Measurements from ENCODE around the gene P2RY1.

The P2RY1 gene

GRCh38 chr3:152834776-152835600, at the start of gene P2RY1:
Gene P2RY1 (plus strand): TSS chr3:152835131. CDS start chr3:152835783, 652 bp downstream.
- DNase-seq, result peak; percentile 21 to 30

DNA sequence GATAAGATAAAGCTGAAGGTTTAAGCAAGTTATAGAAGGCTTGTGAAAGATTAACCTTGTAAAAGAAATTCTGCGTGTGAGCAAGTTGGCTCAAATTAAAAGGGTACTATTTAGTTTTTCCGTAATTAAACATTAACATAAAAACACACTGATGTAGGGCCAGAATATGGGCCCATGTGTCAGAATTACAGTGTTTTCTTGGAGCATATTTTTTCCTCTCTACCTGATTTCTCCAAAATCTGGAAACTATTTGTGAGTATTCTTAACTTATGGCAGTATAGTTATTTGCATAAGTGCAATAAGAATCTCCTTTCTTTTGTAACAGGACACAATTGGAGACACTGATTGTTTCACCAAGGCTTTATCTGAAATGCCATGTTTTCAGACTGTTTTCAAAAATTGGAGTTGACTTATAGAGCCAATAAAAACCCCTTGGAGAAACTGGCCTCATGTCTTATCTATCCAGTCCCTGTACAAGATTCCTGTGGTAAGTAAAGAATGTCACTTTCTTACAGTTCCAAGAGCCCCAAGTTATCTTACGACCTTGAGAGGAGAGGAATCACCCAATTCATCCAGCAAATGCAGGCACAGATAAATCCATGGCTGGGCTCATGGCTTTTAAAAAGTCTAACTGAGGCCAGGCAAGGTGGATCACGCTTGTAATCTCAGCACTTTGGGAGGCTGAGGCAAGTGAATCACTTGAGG, 47.8 kb upstream of the P2RY1 start:
- no peak for DNase-seq

GRCh38 chr3:152790651-152791387, 44.1 kb upstream of the P2RY1 start:
- DNase-seq, result no peak

DNA sequence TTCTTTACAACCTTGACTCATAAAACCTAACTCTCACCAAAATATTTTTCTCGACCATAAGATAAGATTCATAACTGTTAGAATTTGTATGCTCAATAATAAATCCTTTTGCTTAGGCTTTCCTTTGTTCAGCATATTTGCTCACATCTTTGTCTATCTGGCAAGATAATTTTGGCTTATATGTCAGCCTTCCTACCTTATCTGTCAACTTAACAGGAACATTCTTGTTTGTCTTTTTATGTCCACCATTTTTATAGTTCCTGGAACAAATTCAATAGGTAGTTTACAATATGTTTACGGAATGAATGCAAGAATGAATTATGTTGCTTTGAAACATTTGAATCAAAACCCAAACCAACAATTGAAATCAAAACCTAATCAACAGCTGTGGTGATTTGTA, 41.0 kb upstream of the P2RY1 start:
- DNase-seq, result no peak

DNA sequence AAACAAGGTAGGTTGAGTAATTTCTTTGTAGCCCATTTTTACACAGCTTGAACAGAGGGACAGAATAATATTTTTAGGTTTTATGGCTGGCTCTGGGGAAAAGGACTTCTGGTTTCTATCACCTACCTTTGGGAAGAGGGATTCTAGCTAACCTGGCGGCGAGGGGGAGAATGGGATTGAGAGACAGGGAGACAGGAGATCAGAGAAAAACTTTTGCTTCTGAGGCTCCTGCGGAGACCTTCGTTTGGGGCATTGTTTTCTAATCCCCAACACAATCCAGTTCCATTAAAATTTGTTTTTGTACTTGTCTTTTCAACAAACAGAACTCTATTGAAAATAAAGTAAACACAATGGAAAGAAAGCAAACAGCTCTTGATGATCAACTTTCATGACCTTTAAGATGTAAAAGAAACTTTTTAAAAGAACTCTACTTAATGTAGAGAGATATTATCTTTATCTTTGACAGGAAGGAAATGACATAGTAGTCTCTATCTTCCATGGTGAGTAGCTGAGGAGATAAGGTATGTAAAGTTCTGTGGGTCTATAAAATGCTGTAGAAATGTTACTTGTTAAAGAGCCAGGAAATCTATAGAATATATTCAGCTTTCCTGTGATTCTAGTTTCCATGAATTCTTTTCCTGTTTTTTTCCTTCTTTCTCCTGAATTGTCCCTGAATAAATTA, 37.0 kb upstream of the P2RY1 start:
- DNase-seq, result no peak

GRCh38 chr3:152811974-152812760, 22.8 kb upstream of the P2RY1 start:
- DNase-seq, result no peak

DNA sequence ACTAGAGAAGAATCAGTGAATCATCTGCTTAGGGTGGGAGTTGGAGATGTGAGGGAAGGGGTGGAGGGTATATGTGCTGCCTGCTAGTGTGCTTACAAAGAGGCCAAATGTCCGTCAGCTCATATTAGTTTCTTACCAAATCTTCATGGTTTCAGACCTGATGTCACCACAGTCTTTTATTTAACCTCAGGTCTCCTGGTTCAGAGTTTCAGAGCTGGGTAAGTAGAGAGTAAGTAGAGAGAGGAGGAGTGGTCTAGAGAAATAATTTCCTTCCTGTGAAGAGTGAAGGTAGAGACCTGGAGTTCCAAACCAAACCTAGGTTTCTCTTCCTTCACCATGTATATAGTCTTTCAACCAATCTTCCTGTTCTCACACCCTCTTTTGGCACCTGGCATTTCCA, 17.5 kb upstream of the P2RY1 start:
- no peak for DNase-seq

GRCh38 chr3:152818027-152818426, 16.9 kb upstream of the P2RY1 start:
- DNase-seq, result no peak

DNA sequence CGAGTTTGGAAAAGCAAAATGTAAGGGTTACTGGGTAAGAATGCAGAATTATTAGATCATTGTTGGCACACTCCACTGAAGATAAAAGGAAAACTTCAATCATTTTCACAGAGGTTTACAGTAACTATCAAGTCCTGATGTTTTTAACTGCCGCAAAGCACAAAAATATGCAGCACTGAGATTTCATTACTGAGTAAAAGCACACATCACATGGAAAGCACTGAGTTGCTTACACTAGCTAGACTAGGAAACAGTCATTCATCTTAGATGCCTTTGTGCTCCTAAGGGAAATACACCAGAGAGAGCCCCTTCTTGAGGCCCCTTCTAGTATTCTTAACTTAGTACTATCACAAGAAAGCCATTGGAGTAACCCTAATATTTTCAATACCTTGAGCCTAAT, 11.8 kb upstream of the P2RY1 start:
- no peak for DNase-seq

DNA sequence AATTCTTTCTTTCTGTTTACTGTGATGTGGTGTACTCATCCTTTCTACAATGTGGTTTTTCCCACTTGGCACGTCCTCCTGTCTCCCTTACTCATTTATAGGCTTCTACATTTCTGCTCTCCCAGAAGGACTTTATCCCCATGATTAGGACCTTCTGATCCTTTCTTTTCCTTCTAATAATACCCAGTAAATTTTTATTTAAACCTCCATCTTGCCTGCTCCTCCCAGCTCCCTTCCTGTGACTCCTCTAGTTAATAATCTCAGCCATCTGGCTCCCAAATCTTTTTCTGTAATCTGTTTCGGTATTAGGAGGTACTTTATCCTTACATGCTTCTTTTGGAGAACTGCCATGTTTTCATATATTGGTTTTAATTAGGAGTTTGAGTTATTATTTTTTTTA, 11.2 kb upstream of the P2RY1 start:
- no peak for DNase-seq

GRCh38 chr3:152825566-152825965, 9.4 kb upstream of the P2RY1 start:
- DNase-seq, result no peak

GRCh38 chr3:152826476-152826875, 8.5 kb upstream of the P2RY1 start:
- no peak for DNase-seq

DNA sequence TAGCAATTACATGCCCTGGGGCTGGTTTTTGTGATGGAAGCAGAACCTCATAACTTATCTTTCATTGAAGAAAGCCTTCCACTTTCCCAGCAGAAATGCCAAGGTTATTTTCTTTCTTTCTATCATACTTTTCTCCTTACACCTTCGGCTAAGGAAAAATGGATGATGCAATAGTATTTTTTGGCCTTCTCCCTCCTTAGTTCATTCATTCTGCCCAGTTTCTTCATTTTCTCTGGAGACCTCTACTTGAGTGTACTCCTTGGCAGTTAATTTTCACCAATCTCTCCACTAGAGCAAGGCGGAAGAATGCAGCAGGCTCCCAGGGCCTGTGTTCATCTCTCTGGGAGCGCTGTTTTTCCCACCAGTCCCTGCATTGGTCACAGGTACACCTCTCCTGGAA, 7.6 kb upstream of the P2RY1 start:
- DNase-seq, result no peak

GRCh38 chr3:152828075-152828840, 6.7 kb upstream of the P2RY1 start:
- DNase-seq, result no peak

- DNase-seq, result no peak
Observed at GRCh38 chr3:152830245-152830644, 4.7 kb upstream of the P2RY1 start.

- DNase-seq, result no peak
Observed at GRCh38 chr3:152832046-152832445, 2.9 kb upstream of the P2RY1 start.

- no peak for DNase-seq
Observed at GRCh38 chr3:152833089-152833488, 1.8 kb upstream of the P2RY1 start.

- DNase-seq, result peak in 1 of 2 experiments; percentile 11
Observed at GRCh38 chr3:152834191-152834775, 648 bp upstream of the P2RY1 start.

GRCh38 chr3:152835601-152836102, 721 bp downstream of the P2RY1 start:
- no peak for DNase-seq

- DNase-seq, result no peak
Observed at GRCh38 chr3:152836269-152836668, 1.3 kb downstream of the P2RY1 start.

DNA sequence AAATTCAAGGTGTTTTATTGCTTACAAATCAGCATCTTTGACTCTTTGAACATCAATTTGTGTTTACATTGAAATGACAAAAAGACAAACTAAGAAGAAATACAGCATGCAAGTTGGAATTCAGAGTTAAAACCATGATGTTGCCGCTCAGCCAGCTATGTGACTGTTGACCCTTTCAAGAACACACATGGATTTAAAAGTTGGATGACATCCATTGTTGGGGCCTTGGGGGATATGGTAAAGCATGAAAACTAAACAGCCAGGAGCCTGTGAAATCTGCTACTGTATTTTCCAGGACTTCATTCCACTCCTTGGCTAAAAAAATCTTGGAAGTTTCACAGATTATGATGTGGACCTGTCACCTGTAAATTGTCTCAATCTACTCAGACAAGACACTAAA, 4.6 kb downstream of the P2RY1 start:
- DNase-seq, result no peak

Data from NCI-H1930 (cell line).